GM23248 (cell line): ENCODE data around the gene AQP10.

Source experiments
- EZH2 ChIP-seq: fragments of 200-600 bp; sonication (generic); IDR thresholded peaks from 2 replicates; pipeline ENCODE4 v1.6.1; 2018; ENCODE audit warnings: antibody characterized with exemption, mild to moderate bottlenecking; ENCODE audit not compliant: insufficient read depth, poor library complexity, severe bottlenecking
- EZH2phosphoT487 ChIP-seq: fragments of 200-600 bp; sonication (generic); IDR thresholded peaks from 2 replicates; pipeline ENCODE4 v1.6.1; 2018; ENCODE audit warnings: antibody characterized with exemption, moderate library complexity, mild to moderate bottlenecking, low read depth; ENCODE audit not compliant: insufficient read depth

- TF ChIP-seq EZH2 (no peak), EZH2phosphoT487 (no peak)
Measured at GRCh38 chr1:154342836-154343472, 22.1 kb downstream of the AQP10 start.
